WI38 (cell line): ENCODE results near the gene ZNF678.
A peak's percentile ranks its signal among the peaks of the same experiment; 100 is the strongest.

Experiments
- H3K4me3 ChIP-seq: 2 replicates; pipeline ENCODE4 v1.5.1; 2011; ENCODE audit warnings: low read depth, mild to moderate bottlenecking, control low read depth, low read length
- CTCF ChIP-seq: IDR thresholded peaks from 2 replicates; pipeline ENCODE4 v1.5.1; 2012; ENCODE audit warnings: low read depth, mild to moderate bottlenecking, control low read depth, low read length

The ZNF678 gene

GRCh38 chr1:227563324-227564201 is at the start of gene ZNF678:
ZNF678 (plus strand) TSS chr1:227563556; CDS start chr1:227650992, 87,436 bp downstream.
- no peak for TF ChIP-seq CTCF
- peak within 1 kb of the TSS; percentile 82 for H3K4me3 ChIP-seq

GRCh38 chr1:227518876-227519275 is 44.5 kb upstream of the ZNF678 start:
- H3K4me3 ChIP-seq, result no peak overlapping the region
- TF ChIP-seq CTCF, result no peak

- no peak for TF ChIP-seq CTCF
- H3K4me3 ChIP-seq, result no peak overlapping the region
Measured at GRCh38 chr1:227521782-227522181, 41.6 kb upstream of the ZNF678 start.

- TF ChIP-seq CTCF, result no peak
- no peak overlapping the region for H3K4me3 ChIP-seq
Measured at GRCh38 chr1:227526524-227526923, 36.8 kb upstream of the ZNF678 start.

GRCh38 chr1:227532019-227532619 is 31.2 kb upstream of the ZNF678 start:
- no peak for TF ChIP-seq CTCF
- no peak overlapping the region for H3K4me3 ChIP-seq

GRCh38 chr1:227540170-227541098 is 22.9 kb upstream of the ZNF678 start:
- H3K4me3 ChIP-seq, result no peak overlapping the region
- no peak for TF ChIP-seq CTCF
